OCI-M2 (cell line): ENCODE measurements around the gene WDR59.

Experiments used
- DNase-seq: peaks from one replicate; lab custom pipeline; 2025; ENCODE audit not compliant: unreplicated experiment; lab: John Stamatoyannopoulos, UW

The WDR59 gene

DNA sequence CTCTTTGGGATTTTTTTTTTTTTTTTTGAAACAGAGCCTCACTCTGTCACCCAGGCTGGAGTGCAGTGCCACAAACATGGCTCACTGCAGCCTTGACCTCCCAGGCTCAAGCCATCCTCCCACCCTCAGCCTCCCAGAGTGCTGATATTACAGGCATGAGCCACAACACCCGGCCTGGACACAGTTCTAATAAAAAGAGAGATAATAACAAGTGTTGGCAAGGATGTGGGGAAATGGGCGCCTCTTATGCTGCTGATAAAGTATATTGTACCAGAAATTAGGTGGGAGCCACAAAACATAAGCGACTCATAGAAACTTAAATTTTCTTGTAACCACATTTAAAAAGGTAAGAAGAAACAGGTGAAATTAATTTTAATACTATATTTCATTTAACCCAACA, 159.9 kb downstream of the WDR59 start:
- DNase-seq, result no peak
